HG02571 (cell line): ENCODE results near the gene VAC14.
"Not testable (repeated sequence)": the region's sequence is repeated elsewhere in the genome, so short reads cannot be mapped to it uniquely, and the experiment has no call there.

Experiments
- ATAC-seq: cut with Tn5 transposase; IDR thresholded peaks from one replicate; pipeline ENCODE4 v1.9.1; 2021; ENCODE audit warnings: mild to moderate bottlenecking, moderate library complexity; ENCODE audit not compliant: unreplicated experiment

The VAC14 gene

DNA sequence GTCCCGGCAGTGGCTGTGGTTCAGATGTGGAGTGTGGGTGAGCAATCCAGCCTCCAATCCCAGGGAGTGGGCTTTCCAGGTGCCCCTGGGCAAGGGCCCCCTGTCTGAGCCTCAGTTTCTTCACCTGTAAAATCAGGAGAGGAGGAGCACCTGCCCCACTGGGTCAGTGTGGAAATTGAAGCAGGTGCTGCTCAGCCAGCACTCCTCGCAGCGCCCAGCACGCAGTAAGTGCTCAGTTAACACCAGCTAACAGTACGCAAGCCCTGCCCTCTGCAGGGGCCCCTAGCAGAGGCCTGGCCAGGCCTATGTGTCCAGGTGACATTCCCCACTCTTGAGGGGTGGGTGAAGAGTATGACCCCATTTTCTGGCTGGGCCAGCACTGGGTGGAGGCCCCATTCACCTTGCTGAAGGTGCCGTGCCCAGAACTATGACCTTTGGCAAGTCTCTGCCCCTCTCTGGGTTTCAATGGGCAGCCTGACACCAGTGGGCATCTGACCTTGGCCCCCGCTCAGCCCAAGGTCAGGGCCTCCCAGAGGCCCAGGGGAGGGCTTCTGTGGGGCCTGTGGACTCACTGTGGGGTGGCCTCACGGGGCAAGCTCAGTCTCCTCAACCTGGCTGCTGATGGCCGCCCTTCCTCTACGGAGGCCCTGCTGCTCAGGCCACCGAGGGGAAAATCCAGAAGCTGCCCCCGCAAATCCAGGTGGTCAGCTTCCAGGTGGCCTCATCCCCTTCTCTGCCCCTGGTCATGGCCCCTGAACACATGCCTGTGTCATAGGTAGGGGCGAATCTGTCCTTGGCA lies 117.6 kb downstream of the VAC14 start:
- ATAC-seq: no peak

DNA sequence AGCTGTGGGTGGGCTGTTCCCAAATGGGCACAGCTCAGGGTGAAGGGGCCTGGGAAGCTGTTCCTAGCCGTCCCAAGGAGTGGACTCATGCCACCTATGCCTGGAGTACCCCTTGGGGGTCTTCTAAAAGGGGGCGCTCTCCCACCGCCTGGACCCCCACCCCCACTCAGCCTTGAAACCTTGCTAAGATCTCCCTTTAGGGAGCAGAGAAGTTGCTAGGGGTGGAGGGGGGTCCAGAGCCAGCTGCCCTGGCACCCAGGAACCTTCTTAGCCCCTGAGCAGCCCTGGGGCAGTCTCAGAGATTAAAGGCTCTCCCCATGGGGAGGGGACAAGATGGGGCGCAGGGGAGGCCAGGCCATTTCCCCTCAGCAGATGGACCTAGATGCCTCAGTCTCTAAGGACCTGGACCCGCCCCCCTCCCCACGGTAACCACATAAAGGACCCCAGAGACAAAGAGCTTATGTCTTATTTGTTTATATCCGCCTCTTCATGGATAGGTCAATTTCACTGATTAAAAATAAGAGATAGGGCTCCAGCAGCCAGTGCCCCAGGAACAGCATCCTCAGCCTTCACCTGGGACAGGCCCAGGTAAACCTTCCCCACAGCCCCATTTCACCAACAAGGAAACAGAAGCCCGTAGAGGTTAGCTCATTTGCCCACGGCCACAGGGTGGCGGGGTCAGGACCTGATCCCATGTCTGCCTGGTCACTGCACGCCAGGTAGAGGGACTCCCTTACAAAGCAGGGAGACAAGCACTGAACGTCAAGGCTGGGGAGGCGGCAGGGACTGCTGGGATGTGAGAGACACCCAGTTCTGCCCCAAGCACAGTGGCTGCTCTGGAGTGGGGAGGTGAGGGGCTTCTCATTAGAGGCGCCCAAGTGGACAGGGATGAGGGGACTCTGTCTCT lies 118.5 kb downstream of the VAC14 start:
- no peak for ATAC-seq

DNA sequence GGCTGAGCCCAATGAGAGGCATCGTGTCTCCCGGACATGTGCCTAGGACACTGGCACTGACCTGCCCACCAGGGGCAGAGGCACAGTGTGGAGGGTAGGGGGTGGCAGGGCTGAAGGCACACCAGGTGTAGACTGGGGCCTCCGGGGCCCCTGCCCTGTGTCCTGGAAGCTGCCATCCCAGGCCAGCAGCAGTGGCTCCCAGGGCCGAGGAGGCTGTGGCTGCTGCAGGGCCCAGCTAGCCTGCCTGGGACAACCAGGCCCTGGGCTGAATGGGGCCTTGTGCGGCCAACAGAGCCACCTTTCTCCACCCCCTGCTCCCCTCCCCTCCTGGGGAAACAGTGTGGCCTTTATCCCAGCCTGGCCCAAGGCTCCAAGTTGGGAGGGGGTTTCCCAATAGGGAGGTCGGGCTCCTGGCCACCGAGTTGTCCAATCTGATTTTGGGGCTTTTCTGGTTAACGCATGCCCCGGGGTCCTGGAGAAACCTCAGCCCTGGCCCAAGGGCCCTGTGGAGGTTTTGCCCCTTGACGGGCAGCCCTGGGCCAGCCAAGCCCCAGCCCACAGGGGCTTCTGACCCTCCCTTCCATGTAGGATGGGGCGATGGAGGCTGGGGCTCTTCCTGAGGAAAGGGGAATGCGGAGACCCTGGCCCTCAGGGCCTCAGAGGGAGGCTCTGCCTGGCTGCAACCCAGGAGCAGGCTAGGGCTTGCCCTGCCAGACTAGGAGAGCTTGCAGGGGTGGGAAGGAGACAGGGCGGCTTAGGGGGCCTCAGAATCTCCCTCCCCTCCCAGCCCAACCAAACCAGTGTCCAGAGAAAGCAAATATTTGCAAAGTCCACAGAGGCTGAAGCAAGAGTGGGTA lies 119.3 kb downstream of the VAC14 start:
- ATAC-seq: no peak

DNA sequence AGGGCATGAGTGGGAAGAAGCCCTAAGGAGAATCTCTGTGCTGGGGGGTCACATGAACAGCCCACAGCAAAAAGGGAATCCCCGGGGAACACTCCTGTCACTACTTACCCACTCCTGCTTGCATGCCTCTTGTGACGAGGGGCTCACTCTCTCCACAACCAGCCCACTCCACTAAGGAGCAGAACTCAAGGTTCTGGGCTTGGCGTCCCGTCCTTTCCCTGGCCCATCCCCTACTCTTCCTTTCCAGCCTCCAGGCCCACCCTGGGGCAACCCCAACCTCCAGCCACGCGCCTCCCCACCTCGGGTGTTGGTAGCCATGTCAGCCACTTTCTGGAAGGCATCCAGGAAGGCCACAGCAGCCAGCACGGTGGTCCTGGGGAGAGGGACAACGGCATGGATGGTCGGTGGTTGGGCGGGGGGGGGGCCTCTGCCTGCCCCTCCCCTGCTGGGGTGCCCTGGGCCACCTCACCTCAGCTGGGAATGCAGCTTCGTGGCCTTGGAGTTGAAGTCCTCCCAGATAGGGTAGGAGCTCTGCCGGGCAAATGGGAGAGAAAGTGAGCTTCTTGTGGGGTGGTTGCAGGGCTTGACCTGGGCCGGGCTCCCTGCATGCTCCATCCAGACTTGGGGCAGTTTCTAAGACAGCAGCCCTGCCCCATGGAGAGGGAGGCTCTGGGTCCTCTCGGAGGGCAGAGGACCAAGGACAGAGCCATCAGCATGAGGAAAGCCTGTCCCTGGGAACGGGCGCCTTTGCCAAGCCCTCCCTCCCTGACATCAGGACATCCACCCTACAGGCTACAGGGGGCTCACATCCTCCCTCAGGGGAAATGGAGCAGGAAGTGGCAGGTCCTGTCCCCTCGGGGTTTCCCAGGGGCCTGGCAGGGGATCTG lies 120.2 kb downstream of the VAC14 start:
- no peak for ATAC-seq

DNA sequence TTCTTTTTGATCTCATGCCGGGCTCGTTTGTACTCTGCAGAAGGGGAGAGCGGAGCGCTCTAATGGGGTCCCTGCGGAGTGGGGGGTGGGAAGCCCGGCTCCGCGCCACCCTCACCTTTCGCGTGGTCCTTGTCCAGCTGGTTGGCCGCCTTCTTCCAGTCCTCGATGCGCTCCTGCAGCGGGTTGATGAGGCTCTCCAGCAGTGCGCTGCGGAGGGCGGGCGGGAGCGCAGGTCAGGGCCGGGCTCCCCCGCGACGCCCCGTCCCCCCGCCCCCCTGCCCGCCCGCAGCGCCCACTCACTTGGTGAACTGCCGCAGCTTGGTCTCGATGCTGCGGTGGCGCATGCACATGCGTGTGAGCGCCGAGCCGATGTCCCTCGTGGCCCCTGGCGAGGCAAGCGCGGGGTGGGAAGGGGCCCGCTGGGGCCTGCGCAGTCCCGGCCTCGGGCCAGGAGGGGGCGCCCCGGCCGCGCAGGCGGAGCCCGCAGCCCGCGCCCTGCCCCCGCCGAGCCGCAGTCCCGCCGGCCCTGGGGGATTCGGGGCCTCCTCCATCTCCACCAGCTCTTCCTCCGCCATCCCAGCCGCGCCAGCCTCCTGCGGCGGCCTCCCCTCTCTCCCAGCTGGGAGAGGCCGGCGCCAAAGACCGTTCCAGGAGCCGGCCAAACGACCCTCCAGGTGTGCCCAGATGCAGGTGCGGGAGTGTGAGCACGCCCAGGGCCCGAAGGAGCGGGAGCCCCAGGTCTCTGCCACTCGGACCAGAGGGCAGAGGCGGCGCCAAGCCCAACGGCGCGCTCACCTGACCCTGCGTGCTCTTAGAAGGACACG lies 121.1 kb downstream of the VAC14 start:
- ATAC-seq: no peak

DNA sequence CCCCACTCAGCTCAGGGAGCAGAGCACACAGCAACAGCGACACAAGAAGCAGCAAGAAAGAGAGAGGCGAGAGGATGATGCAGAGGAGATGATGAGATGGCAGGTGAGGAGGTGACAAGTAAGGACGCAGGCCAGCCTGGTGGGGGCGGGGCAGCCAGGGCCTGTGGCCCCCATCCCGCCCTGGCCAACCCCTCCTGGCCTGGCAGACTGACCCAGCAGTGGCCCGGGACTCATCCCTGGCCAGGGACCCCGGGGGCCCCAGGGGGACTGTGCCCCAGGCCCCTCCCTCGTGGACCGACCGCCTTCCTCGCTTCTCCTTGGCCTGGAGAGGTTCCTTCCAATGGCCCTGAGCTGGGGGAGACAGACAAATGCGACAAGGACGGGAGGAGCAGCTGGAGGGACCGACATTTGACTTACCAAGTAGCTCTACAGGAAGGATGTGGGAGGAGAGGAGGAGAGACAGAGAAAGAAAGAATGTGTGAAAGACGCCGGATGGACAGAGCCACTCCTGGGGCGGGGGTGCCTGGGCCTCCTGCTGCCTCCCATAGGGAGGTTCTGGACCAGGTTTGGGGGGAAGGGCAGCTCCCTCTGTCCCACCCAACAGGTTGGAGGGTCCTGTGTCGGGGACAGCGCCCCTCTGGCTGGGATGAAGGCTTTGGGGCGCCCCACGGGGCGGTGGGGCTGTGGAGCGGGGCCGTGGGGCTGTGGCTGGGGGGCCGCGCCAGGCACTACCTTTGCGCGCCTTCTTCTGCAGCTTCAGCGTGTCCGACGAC lies 121.9 kb downstream of the VAC14 start:
- no peak for ATAC-seq

DNA sequence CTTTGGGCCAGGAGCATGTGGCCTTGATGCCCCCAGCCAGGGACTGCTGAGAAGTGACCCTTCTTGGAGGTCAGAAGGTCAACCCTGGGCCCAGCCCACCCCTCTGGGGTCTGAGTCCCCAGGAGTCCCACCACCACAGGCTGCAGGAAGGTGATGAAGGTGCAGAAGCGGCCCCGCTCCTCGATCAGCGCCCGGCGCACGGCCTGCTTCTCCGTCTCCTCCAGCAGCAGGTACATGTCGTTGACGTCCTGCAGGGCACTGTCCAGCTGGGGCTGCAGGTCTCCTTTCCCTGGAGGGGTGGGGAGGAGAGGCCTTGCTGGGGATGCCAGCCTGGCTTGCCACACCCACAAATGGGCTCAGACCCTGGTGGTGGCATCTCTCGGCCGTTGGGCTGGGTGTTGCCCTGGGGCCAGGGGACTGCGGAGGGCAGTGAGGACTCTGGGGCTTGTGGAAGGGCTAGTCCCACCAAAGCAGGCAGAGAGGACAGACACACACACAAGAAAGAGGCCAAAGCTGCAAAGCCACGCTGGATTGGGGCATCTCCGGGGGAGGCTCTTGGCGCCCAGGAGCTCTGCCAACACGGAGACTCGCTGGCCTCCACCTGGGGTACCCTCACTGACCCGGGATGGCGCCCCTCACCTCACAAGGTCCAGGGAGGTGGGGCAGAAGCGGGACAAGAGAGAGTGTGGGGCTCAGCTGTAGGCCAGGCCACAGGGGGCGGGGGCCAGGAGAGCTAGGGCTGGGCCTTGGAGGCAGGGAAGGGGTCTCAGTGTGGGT lies 122.6 kb downstream of the VAC14 start:
- no peak for ATAC-seq

DNA sequence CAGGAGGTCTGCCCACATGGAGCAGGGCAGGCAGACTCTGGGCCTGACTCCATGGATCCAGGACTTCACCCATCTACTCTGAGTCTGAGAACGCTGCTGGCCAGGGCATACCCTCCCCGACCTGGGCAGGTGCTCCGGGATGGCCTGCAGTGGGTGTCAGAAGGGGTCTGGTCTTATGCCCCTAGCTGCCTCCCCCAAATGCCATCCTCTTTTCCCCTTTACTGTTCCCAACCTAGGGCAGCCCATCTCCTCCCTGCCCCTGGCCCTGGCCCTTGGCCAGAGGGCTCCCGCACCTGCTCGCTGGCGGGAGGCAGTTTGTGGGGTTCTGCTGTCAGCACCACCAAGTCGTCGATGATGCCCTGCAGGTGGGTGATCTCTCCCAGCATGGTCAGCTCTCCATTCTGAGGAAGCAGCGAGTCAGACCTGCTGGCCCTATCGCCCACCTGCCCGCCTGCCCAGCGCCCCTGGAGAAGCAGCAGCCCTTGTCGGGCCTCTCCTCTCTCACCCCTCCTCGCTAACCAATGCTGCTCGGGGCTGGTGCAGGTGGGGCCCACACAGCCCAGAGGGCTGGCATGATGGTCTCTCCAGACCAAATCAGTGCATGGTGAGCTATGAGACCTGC lies 123.3 kb downstream of the VAC14 start:
- ATAC-seq: no peak

DNA sequence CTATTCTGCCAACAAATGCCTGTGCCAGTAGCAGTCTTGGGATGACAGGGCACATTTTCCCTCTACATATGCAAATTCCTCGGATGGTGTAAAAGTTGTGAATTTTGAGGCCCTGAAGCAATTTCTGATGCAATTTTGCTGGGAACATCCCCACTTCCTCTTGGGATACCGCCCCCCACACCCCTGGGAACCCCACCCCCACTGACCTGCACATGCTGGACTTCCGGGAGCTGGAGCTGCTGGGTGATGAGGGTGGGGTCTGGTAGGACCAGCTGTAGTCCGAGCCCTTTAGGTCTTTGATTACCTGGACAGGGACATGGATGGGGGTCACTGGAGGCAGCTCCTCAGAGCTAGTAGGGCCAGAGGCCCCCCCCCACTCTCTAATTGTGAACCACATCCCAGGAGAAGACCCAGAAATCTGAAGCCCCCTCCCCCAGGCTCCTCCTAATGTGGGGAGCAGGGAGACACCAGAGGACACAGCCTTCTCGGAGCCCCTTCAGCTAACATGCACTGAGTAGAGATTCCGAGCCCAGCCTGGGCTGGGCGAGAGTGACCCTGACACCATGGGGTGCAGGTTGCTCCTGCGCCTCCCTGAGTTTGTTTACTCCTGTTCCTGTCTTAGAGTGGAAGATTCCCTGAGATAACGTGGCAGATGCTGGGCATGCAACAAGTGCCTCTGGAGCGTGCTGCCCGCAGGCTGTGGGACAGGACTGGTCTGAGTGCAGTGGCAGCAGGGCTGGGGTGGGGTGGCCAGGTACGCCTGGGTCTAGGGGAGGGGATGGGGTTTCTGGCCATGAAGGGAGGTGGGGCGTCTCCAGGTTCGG lies 124.1 kb downstream of the VAC14 start:
- no peak for ATAC-seq

DNA sequence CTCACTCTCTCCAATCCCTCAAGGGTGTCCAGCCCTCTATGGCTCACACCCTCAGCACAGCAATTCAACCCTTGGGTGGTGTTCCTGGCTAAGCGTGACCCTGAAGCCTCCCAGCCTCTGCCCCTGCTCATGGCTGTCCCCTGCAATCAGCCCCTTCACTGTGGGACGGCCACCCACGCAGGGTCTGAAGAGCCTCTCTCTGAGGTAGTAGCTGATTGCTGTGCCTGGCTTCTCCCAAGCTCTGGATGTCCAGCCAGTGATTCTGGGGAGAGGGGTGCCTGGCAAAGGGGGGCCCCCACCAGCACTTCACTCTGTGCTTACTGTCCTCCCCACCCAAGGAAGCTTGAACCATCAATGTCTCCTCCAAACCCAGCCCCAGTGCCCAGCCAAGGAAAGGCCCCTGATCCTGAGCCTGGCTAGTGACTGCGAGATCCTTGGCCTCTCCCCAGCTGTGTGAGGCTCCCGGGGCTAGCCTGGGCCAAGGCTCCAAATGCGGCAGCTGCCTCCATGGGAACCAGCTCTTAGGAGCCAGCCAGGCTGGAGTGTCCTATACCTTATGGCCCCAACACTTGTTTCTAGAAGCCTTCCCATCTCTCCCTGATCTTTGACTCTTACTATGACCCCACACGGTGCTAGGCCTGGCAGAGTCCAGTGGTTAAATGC lies 125.0 kb downstream of the VAC14 start:
- ATAC-seq: no peak

DNA sequence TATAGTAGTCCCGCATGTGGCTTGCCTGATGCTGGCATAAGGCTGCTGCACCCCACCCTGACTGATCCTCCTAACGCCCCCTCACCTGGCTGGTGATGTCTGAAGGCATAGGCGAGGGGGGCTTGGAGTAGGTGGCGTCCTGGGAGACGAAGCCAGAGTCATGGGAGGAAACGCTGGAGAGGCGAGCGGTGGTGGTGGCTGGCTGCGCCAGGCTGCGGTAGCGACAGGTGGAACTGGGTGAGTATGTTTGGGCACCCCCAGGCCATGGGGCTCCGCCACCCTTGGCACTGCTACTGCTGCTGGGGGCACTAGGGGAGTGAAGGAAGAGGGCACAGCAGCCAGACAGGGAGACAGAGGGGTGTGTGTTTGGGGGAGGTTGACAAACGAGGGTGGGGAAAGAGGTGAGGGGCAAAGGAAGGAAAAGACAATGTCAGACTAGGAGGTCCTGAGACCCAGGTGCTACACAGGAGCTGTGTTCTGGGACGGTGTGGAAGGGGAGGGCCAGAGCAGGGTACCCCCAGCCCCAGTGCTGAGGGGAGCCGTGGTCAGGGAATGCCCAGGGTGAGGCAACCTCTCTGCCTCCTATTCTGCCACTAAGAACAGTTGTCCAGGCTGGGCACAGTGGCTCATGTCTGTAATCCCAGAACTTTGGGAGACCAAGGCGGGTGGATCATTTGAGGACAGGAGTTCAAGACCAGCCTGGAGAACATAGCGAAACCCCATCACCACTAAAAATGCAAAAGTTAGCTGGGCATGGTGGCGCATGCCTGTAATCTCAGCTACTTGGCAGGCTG lies 126.5 kb downstream of the VAC14 start:
- no peak for ATAC-seq

DNA sequence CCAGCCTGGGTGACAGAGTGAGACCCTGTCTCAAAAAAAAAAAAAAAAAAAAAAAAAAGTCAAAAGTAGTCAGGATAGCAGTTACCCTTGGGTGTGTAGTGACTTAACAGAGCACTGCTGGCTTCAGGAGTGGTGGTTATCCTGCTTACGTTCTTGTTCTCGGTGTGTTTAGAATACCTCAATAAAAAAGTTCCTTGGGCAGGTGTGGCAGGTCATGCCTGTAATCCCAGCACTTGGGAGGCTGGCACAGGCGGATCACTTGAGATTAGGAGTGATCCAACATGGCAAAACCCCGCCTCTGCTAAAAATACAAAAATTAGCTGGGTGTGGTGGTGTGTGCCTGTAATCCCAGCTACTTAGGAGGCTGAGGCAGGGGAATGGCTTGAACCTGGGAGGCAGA lies 130.0 kb downstream of the VAC14 start:
- not testable (repeated sequence) for ATAC-seq

DNA sequence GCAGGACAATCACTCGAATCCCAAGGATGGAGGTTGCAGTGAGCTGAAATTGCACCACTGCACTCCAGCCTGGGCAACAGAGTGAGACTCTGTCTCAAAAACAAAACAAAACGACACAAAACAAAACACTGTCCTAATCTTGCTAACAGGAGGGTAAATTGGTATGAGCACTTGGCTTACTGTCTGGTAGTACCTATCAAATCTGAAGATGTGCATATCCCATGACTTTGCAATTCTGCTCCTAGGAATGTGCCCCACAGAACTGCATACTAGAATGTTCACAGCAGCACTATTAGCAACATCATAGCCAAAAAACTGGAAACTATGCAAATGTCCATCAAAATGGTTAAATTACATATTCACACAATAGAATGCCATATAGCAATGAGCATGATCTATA lies 130.8 kb downstream of the VAC14 start:
- no peak for ATAC-seq

DNA sequence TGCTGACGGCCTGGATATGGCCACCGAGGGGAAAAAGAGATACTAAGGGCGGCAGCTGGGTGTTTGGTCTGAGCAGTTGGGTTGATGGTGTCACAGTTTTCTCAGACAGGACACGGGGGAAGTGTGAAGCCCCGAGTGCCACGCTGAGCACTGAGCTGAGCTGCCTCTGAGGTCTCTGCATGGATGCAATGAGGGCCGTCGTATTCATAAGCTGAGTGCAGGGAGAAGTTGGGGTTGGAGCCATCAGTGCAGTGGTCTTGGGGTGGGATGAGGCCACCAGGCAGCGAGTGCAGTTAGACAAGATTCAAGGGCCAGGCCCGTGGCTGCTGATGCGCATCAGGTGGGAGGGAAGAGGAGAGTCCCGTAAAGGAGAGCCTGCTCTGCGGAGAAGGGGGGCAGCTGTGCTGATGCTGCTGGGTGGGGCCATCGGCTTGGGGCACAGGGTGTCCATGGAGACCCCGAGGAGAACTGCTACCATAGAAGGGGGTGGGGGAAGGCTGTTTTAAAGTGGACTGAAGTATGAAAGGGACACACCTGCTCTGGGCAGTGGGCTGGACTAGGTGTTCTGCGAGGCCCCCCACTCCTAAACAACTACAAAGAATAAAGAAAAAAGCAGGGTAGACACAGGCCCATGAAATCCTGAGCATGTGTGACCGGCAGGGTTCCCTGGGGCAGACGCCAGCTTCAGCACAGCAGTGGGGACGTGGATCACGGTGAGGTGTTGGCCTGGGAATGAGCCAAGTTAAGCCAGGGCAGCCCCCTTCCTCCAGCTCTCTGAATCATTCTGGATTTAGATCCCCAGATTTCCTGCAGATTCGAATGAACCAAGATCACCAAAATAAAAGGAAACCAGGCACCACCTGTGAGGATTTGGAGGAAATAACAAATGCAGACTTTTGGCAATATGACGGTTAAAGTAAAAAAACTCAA lies 134.9 kb downstream of the VAC14 start:
- ATAC-seq: no peak
